Esophagus mucosa (tissue), 1 donor: Measurements from ENCODE around the gene STPG4. TPM values are rescaled to one million over a fixed set of nuclear protein-coding genes. Genes with fewer than 3 reads are reported as not detected.
A peak's percentile ranks its signal among the peaks of the same experiment; 100 is the strongest.

Experiments used
- ATAC-seq: fragments of 200-7000 bp; cut with Tn5 transposase; one replicate; pipeline ENCODE4 v1.9.1; 2020
- total RNA-seq: library from RNA; stranded (reverse); gene quantifications from one replicate; pipeline ENCODE4 v1.2.4, GENCODE V29; 2023
- donor health status: DM: yes; HTN: yes; CAD: no.

STPG4 gene
- total RNA-seq, 1 donor from 2014 or later, result 0.16 TPM

GRCh38 chr2:47070155-47070919 is 84.8 kb downstream of the STPG4 start:
- ATAC-seq, result no peak

DNA sequence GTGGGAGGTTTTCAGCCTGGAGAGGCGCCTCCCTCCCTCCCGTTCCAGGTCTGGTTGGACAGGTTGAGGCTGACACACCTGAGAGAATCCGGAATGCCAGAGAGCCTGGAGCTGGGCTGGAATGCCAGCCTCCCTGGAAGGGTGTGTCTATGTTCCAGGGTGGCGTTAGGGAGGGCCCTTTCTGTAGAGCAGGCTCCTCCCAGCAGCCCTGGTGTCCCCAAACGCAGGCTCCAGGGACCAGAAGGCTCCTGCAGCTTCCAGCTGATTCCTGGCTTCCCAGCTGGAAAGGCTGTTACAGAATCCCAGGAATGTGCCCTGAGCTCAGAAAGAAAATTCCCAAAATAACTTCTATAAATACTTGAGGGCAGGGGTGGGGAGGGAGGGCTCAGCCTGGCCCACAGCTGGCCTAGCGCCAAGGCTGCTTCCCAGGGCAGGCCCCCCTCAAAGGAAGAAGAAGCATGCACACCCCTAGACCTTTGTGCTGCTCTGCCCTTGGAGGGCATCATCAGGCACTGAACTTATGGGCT is 85.4 kb downstream of the STPG4 start:
- ATAC-seq, result peak; percentile 94

- no peak for ATAC-seq
These were observed 86.0 kb downstream of the STPG4 start for GRCh38 chr2:47068981-47069627.

- ATAC-seq, result no peak
These were observed 87.2 kb downstream of the STPG4 start for GRCh38 chr2:47067788-47068407.

DNA sequence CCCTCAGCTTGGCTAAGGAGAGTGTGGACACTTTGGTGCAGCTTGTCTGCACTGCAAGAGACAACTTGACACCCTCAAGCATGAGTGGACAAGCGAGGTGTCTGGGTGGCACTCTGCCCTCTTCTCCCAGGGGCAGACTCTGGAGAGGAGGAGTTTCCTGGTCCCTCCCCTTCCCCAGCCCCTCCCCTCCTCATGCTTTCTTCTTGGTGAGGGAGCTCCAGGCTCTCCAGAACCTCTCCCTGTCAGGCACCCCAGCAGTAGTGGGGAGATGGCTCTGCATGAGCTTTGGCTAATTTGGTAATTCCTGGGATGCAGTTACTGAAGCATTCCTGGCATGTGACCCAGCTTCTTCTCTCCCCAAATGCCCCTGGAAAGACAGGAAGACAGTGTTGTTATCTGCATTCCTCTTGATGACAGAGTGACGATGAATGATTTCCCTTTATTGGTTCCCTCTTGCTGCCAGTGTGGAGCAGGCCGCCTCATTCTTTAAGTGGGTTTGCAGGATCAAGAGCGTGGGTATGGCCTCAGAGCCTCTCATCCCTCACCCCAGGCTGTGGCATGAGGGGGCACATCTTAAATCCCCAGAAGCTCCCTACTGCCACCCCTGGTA is 89.2 kb downstream of the STPG4 start:
- ATAC-seq, result no peak

GRCh38 chr2:47065343-47065742 is 89.8 kb downstream of the STPG4 start:
- no peak for ATAC-seq

GRCh38 chr2:47064106-47064505 is 91.0 kb downstream of the STPG4 start:
- ATAC-seq, result no peak

GRCh38 chr2:47063538-47063930 is 91.6 kb downstream of the STPG4 start:
- ATAC-seq, result no peak

DNA sequence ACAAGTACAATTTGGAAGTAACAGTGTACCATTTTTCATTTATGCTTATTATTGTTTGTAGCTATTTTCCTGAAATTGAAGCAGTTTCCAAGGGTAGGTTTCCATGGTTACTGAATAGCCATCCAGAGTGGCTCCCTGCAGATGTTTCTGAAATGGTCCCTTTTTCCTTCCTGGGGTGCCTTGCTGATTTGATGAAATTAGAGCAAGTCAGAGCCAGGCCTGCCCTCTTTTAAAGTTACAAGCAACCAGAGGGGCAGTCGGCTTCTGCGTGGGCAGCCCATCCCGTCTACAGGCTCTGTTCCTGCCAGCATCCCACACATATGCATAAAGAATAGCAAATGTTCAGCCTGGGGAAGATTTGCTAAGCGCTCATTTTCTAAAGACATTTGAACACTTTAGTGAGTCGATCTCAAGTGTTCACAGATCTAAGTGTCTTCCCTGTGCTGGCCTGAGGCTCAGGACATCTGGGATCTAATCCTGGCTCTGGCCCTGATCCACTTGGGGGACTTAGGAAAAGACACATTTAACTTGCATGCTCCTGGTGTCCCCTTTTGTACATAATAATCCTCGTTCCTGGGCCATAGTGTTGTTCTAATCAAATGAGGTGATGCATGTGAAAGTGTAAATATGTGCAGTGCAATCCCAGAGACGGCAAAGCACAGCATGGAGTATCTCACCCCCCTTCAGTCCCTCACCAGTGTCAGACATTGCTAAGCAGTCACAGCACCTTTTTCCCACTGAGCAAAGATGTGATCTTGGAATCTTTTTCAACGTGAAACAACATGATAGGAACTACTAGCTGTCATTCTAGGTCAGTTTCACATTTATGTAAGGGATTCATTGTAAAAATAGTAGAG is 92.2 kb downstream of the STPG4 start:
- no peak for ATAC-seq

DNA sequence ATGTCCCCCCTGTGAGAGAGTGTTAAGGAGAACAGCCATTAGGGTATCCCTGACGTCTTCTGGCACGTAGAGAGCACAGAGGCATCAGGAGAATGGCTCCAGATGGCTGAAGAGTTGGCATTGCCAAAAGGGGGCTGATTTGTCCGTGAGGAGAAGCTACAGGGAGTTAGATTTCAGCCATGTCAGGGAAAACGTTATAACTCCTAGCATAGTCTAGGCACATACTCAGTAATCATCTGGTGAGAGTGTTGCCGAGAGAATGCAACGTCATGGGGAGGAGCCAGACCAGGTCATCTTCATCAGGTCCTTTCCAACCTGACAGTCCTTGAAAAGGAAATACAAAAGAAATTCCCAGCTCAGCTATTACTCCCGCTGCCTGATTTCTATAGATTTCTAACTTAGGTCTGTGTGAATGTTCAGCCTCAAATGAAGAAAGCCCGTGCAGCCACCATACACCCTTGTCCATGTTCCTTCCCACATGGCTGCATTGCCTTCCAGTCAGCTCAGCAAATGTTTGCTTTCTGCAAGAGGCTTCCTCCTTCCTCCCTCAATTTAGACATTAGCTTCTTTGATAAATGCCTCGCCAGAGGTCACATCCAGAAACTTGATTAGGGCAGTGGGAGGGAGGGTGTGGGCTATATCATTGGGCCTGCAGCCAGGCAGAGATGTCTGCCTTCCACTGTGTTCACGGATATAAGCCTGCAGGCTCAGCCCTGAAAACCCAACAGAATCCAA is 93.0 kb downstream of the STPG4 start:
- ATAC-seq, result no peak

- ATAC-seq, result no peak
These were observed 94.4 kb downstream of the STPG4 start for GRCh38 chr2:47060652-47061170.

- ATAC-seq, result no peak
These were observed 96.8 kb downstream of the STPG4 start for GRCh38 chr2:47058003-47058931.

DNA sequence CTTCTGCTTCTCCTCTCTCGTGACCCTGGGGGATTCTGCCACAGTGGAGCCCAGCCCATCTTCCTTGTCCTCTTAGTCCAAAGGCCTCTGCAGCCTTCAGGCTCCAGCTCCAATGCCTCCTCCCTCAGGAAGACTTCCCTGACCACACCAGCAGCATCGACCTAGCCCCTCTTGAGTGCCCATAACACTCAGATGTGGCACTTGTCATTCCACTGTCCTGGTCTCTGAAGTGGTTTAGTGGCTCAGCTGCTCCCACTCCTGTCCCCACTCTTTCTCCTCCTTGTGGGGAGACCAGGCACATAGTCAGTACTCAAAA is 97.5 kb downstream of the STPG4 start:
- no peak for ATAC-seq

DNA sequence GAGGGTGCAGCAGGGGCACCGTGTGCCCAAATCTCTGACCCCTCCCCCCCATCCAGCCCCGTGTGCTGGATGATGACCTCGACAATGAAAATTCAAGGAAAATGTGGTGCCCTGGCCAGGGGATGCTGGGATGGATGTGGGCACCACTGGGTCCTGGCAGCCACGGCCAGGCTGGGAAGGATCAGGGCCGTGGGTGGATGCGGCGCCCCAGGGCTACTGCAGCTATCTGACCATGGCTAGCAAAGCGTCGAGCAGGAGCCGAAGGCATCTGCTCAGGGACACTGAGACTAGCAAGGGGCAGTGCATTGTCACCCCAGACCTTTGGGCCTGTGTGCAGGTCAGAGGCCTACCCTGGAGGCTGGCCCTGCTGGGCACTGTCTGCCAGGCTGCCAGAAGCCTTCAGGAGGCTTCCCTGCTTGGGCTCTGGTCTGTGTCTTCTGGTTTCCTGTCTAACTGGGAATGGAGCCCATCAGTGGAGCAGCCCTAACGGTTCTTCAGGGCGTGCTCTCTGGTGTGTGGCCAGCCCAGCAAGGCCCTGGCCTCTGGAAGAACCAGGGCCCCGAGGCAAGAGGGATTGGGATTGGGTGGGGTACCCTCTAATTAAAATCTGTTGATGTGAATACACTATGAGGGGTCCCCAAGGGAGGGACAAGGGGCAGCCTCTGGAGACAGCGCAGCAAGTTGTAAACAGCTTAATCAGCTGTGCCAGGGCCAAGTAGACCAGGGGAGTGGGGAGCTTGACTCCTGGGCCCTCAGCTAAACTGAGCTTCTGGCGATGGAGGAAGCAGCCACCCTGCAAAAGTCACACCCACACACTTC is 98.0 kb downstream of the STPG4 start:
- peak; percentile 11 for ATAC-seq

GRCh38 chr2:47056374-47056773 is 98.7 kb downstream of the STPG4 start:
- no peak for ATAC-seq

DNA sequence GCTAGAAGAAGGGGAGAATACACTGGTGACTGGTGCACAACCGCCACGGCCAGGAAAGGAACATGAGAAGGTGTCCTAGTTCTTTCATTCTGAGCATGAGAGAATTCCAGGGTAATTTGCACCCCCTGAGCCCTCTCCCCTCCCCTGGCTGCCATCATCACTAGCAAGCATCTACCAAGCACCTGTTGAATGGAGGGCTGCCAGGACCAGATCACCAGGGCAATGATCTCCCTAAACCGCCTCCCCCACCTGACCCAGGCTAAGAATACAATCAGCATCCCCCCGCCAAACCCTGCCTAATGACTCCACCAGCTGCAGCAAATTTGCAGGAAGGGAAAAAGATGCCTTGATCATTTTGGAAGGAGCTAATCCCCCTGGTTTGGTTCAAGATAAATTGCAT is 100.2 kb downstream of the STPG4 start:
- ATAC-seq, result no peak

GRCh38 chr2:47054036-47054555 is 101.0 kb downstream of the STPG4 start:
- no peak for ATAC-seq

DNA sequence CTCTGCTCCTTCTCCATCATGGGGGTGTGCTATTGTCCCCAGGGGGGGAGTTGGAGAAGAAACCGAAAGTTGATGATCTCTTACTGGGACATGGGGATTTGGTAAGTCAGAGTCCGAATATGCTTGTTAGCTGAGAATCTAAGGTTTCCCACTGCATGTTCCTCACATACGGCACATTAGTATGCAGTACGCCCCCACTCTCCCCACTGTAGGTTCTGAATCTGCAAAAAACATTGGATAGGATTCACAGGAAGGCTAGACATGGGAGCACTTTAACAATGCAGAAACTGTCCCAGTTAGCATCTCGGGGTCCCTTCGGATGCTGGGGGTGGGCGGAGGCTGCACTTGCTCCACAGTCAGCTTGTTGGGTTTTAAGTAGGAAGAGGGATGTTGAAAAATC is 102.3 kb downstream of the STPG4 start:
- no peak for ATAC-seq

DNA sequence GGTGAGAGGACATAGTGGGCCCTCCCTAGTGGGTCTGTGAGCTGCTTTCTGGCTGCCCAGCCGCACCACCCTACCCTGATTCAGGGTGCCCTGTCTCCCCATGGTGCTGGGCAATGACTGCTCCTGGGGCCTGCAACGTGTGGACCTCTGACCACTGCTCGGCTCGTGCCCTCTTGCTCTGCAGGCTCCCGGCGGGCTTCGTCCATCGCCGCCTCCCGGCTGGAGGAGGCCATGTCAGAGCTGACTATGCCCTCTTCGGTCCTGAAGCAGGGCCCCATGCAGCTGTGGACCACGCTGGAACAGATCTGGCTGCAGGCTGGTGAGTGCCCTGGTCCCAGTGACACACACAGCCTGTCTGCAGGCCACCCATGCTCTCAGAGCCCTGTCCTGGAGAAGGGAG is 103.5 kb downstream of the STPG4 start:
- ATAC-seq, result no peak
